HCT116 (cell line): Measurements from ENCODE around the gene CTSZ.

Source experiments
- CTCF ChIP-seq, 3 experiments: fragments of 200-600 bp in 1 of 3; sonication (generic) in 1 of 3; IDR thresholded peaks in 2 of 3; conservative IDR thresholded peaks in 1 of 3; 2 replicates each; pipeline ENCODE4 v1.5.1; 2012 to 2017; ENCODE audit warnings: low read depth in 2 of 3, low read length in 2 of 3, antibody characterized with exemption in 1 of 3, borderline replicate concordance in 1 of 3, control low read depth in 1 of 3, mild to moderate bottlenecking in 1 of 3, mixed read lengths in 1 of 3, mixed run types in 1 of 3, moderate library complexity in 1 of 3; ENCODE audit not compliant: insufficient read depth in 1 of 3
- EGR1 ChIP-seq: IDR thresholded peaks from 2 replicates; pipeline ENCODE4 v1.6.1; 2012; ENCODE audit warnings: low read depth
- ELF1 ChIP-seq: IDR thresholded peaks from 2 replicates; pipeline ENCODE4 v1.6.1; 2012; ENCODE audit warnings: low read depth, borderline replicate concordance
- EZH2 ChIP-seq: fragments of 200-600 bp; sonication (generic); IDR thresholded peaks from 2 replicates; pipeline ENCODE4 v1.6.1; 2017; ENCODE audit warnings: antibody characterized with exemption, mixed run types
- POLR2A ChIP-seq: IDR thresholded peaks from 2 replicates; pipeline ENCODE4 v1.7.0; 2011; ENCODE audit warnings: borderline replicate concordance; ENCODE audit not compliant: insufficient read depth, insufficient read length; ENCODE audit errors: extremely low read depth
- POLR2AphosphoS5 ChIP-seq: IDR thresholded peaks from 2 replicates; pipeline ENCODE4 v1.6.1; 2011; ENCODE audit warnings: mild to moderate bottlenecking, low read depth, low read length, moderate library complexity
- YY1 ChIP-seq: IDR thresholded peaks from 2 replicates; pipeline ENCODE4 v1.6.1; 2011; ENCODE audit warnings: low read length, low read depth, moderate library complexity, mild to moderate bottlenecking; ENCODE audit not compliant: insufficient replicate concordance; ENCODE audit errors: extremely low read depth
- ZFX ChIP-seq: fragments of 450-650 bp; IDR thresholded peaks from 2 replicates; pipeline ENCODE4 v1.6.1; 2017
- ZNF274 ChIP-seq: fragments of 200-500 bp; sonication (Bioruptor generic); IDR thresholded peaks from 2 replicates; pipeline ENCODE4 v1.6.1; 2014; ENCODE audit warnings: mild to moderate bottlenecking, low read depth, low read length, inconsistent platforms

DNA sequence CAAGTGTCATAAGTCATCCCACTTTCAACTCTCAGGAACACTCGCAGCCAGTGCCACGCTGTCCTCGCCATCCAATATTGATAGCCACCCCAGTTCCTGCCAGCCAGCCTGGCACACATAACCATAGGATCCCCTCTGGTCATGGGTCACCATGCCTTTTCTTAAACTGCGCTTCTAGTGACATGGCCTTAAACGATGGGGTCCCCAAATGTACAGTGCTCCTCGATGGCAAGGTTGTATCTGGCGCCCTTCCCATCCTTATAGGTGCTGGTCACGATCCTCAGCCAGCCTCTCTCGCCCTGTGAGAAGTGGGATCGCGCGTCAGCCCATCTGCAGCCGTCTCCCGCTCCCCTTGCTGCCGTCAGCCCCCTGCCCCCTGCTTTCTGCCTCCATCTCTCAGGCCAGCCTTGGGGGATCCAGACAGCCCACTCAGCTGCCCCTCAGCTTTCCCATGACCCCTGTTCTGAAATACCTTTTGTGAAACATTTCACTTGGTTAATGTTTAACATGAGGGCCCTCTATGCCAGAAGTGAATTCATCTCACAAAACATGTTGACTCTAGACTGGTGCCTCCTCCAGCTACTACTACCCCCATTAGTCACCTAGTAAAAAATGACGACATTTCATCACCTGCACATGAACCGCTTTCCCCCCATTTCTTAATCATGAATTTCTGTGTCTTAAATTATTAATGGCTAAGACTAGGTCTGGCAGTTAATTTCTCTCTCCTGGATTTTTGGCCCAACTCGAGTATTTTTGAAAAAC, 11.4 kb downstream of the CTSZ start:
- no peak for TF ChIP-seq CTCF (IDR thresholded peaks at IDR 0.05 in 2 of 3, conservative IDR thresholded peaks at IDR 0.05 in 1 of 3; ENCODE audit: borderline replicate concordance in 1 of 3, insufficient read depth in 1 of 3, low read depth in 2 of 3, low read length in 2 of 3)
- no peak for TF ChIP-seq POLR2AphosphoS5
- TF ChIP-seq ELF1: no peak
- no peak for TF ChIP-seq ZNF274
- no peak for TF ChIP-seq EGR1
- no peak for TF ChIP-seq EZH2
- TF ChIP-seq POLR2A: no peak
- no peak for TF ChIP-seq ZFX
- TF ChIP-seq YY1: no peak
